Motor neuron (in vitro differentiated cells): Measurements from ENCODE around the gene MAN1B1. TPM values are rescaled to one million over a fixed set of nuclear protein-coding genes. Genes with fewer than 3 reads are reported as not detected.
"Not testable (repeated sequence)": the region's sequence is repeated elsewhere in the genome, so short reads cannot be mapped to it uniquely, and the experiment has no call there.

ENCODE experiments used
- ATAC-seq, 8 experiments: fragments of 200-7000 bp; cut with Tn5 transposase; replicated peaks in 6 of 8; 2 replicates each; pipeline ENCODE4 v1.8.0; 2021; ENCODE audit warnings: mild to moderate bottlenecking in 8 of 8, moderate library complexity in 8 of 8
- H3K27ac ChIP-seq, 2 donors: fragments of 250-450 bp; sonication (Bioruptor Pico); 2 replicates each; pipeline ENCODE4 v1.9.0; 2021; ENCODE audit warnings: antibody characterized with exemption in 2 of 2, mild to moderate bottlenecking in 2 of 2, moderate library complexity in 1 of 2
- H3K4me1 ChIP-seq, 2 donors: fragments of 250-450 bp; sonication (Bioruptor Pico); replicated peaks in 1 of 2; 2 replicates each; pipeline ENCODE4 v1.6.1; 2021; ENCODE audit warnings: antibody characterized with exemption in 2 of 2, mild to moderate bottlenecking in 2 of 2, moderate library complexity in 1 of 2
- H3K4me3 ChIP-seq, 5 donors: fragments of 250-450 bp; sonication (Bioruptor Pico); 2 replicates each; pipeline ENCODE4 v1.9.0; 2021; ENCODE audit warnings: antibody characterized with exemption in 5 of 5, mild to moderate bottlenecking in 5 of 5, moderate library complexity in 4 of 5
- WGBS, 10 experiments: fragments of 450-650 bp; shearing (Covaris generic); methylation state at CpG; one replicate each; pipeline ENCODE4 v1.0.0; 2022; 5-methylcytosine and 5-hydroxymethylcytosine counted together
- in situ Hi-C, 9 experiments: fragments of 400-800 bp; cut with MboI; loops; one replicate each; pipeline ENCODE4 v1.15.0; 2021; ENCODE audit warnings: low sequenced_read_pairs in 9 of 9, low pct_unique_long_range_greater_than_20kb in 2 of 9; ENCODE audit not compliant: unreplicated experiment in 9 of 9
- total RNA-seq, 8 experiments: library from RNA; unstranded; fragments of 300-600 nt; gene quantifications; 2 replicates each; pipeline versions ENCODE4 v1.2.3 to v1.2.4, GENCODE V29; 2022

Gene MAN1B1
- total RNA-seq, 8 experiments from 2014 or later: 28.6 to 89.3 (median 50.3) TPM

DNA sequence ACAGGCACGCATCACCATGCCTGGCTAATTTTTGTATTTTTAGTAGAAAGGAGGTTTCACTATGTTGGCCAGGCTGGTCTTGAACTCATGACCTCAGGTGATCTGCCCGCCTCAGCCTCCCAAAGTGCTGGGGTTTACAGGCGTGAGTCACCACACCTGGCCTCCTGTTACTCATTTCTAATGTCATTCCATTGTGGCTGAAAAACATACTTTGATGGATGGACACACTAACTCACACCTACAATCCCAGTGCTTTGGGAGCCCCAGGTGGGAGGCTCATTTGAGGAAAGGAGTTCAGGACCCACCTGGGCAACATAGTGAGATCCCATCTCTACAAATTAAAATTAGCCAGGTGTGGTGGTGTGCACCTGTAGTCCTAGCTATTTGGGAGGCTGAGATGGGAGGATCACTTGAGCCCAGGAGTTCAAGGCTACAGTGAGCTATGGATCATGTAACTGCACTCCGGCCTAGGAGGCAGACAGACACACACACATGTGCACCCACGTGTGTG lies 37.2 kb downstream of the MAN1B1 start:
- H3K27ac ChIP-seq, ATAC-seq, H3K4me3 ChIP-seq: not testable (repeated sequence)
- in situ Hi-C loops: loop anchor here in 1 of 9 experiments (25.0 kb wide), 1 partner anchor 113 kb away; the partner anchor contains the start of genes CYSRT1, RNF224, SLC34A3 and TUBB4B
- 67 to 100% (median 92%) methylated on average over 1 to 4 of the region's 5 CpGs; no CpG with 5 or more reads in 1 of the 10 experiments for WGBS, 10 experiments
- H3K4me1 ChIP-seq: peaks cover 9 to 15% of the 10 kb centered on the region in 2 donors

DNA sequence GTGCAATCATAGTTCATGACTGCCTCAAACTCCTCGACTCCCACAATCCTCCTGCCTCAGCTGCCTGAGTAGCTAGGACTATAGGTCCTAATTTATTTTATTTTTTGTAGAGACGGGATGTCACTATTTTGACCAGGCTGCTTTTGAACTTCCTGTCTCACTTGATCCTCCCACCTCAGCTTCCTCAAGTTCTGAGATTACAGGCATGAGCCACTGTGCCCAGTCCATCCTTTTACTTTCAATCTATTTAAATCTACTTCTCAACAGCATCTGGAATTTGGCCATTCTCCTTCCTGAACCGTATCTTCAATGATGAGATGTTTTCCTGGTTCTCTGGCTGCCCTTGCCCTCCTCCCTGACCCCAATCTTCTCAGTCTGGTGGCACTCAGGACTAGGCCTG lies 40.0 kb downstream of the MAN1B1 start:
- in situ Hi-C loops: no loop called here
- Histone ChIP-seq H3K27ac (no peak overlapping the region), H3K4me3 (no peak overlapping the region), H3K4me1 (peaks cover 12 to 17% of the 10 kb centered on the region in 2 donors)
- 60 to 100% (median 80%) methylated on average over 1 to 3 of the region's 3 CpGs; no CpG with 5 or more reads in 4 of the 10 experiments for WGBS, 10 experiments
- no peak for ATAC-seq

DNA sequence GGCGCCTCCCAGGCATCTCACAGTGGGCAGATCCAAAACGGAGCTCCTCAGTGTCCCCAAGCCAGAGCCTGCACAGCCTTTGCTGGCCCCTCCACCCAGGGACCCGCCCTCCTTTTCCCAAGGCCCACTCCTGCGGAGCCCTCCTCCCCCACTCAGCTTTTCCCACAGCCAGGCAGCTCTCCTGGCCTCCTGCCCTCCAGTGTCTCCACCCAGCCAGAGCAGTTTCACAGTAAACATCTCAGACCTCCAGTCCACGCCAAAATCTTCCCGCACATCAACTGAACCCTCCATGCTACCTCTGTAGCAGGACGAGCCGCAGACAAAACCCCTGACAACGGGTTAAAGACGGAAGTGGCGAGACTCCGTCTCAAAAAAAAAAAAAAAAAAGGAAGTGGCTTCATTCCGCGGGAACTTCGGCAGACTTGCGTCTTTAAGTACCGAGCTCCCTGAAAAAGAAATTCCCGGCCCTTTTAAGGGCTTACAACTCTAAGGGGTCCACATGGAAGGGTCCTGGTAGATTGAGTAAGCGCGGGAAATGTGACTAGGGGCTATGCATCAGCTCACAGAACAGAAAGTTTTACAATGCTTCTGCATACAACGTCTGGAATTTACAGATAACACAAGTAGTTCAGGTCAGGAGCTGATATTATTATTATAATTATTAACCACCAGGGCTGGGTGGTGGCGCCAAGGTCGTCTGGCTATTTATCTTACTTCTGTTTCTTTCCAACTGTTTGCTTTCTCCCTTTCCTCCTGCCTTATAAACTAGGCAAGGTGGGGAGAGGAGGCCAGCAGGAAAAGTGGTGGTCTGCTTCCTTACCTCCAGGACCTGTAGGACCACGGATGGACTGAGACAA lies 40.7 kb downstream of the MAN1B1 start:
- no peak overlapping the region for H3K27ac ChIP-seq
- no peak overlapping the region for H3K4me3 ChIP-seq
- peaks cover 10 to 12% of the 10 kb centered on the region in 2 donors for H3K4me1 ChIP-seq
- WGBS, 10 experiments: 33 to 83% (median 66%) methylated on average over 1 to 19 of the region's 24 CpGs
- no peak for ATAC-seq
- in situ Hi-C loops: no loop called here

- Histone ChIP-seq H3K4me1 (peaks cover 10 to 12% of the 10 kb centered on the region in 2 donors), H3K27ac (no peak overlapping the region), H3K4me3 (peak overlapping the region; percentile 68 to 96 (median 72))
- in situ Hi-C loops: no loop called here
- no peak for ATAC-seq
- 48 to 89% (median 76%) methylated on average over 1 to 11 of the region's 19 CpGs for WGBS, 10 experiments
These were observed 41.5 kb downstream of the MAN1B1 start for GRCh38 chr9:137128158-137128861.

- Histone ChIP-seq H3K4me1 (peaks cover 10 to 12% of the 10 kb centered on the region in 2 donors), H3K27ac (peak overlapping the region; percentile 63 to 84), H3K4me3 (peak overlapping the region; percentile 68 to 96 (median 72))
- in situ Hi-C loops: no loop called here
- WGBS, 10 experiments: 0 to 80% (median 32%) methylated on average over 1 to 27 of the region's 37 CpGs; no CpG with 5 or more reads in 2 of the 10 experiments
- ATAC-seq: peak in 1 of 8 experiments; percentile 3
These were observed 42.2 kb downstream of the MAN1B1 start for GRCh38 chr9:137128862-137129455.

DNA sequence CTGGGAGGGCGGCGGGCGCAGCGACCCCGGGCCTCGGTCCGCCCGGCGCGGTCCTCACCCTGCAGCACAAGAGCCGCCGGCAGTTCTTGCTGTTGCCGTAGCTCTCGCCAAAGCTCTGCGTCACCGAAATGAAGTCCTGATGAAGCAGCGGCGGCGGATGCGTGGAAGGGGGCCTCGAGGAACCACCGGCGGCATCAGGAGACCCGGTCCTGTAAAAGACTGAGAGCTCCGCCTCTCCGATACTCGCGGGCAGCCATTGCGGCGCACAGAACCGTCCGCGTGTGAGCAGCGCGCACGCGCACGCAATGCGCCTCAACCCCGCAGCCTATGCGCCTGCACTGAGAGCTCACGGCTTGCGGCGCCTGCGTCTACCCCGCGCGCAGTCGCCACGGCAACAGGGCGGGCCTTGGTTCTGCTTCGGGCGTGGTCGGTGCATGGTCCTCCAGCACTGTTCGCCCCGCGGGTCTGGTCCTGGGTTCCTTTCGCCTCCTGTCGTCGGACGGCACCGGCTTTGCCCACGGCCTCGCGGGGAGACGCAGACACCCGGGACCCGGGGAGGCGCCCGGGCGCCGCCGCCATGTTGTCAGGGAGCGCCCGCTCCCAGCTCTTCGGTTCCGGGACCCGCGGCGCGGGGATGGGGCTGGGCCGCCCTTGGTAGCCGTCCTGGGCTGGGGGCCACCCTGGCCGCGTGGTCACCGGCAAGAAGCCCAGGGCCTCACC lies 42.8 kb downstream of the MAN1B1 start:
- ATAC-seq: peak; percentile 95 to 99 (median 97)
- in situ Hi-C loops: no loop called here
- H3K4me3 ChIP-seq: peak overlapping the region; percentile 68 to 96 (median 72)
- H3K4me1 ChIP-seq: peaks cover 10 to 12% of the 10 kb centered on the region in 2 donors
- peak overlapping the region; percentile 63 to 84 for H3K27ac ChIP-seq
- 0 to 1% (median 0%) methylated on average over 2 to 29 of the region's 86 CpGs; no CpG with 5 or more reads in 6 of the 10 experiments for WGBS, 10 experiments

DNA sequence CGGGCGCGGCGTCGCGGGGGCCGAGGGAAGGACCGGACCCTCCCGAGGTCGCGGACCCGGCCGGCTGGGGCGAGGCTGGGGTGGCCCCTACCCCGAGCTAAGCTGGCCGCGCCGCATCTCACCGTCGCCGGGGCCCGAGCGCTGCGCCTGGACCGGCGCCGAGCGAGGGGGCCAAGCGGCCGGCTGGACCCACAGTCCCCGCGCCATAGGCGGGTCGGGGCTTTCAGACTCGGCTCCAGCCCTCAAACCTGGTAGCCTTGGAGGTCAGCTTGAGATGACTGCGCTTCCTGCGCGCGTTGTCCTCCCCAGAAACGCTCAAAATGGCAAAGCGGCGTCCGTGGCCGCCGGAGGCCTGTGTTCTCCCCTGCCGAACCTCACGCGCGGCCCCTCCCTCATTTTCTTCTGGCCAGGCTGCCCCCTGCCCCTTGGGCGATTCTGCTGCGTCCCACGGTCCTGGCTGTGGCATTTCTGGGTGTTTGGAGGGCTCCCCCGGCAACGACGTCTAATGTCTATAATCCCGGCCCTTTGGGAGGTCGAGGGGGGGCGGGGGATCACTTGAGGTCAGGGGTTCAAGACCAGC lies 43.5 kb downstream of the MAN1B1 start:
- peaks cover 10 to 12% of the 10 kb centered on the region in 2 donors for H3K4me1 ChIP-seq
- ATAC-seq: peak in 2 of 8 experiments; percentile 12 to 16
- peak overlapping the region; percentile 63 to 84 for H3K27ac ChIP-seq
- in situ Hi-C loops: no loop called here
- WGBS, 10 experiments: 2 to 5% (median 2%) methylated on average over 11 to 21 of the region's 58 CpGs; no CpG with 5 or more reads in 7 of the 10 experiments
- H3K4me3 ChIP-seq: peak overlapping the region; percentile 68 to 96 (median 72)

GRCh38 chr9:137134191-137134590 lies 47.4 kb downstream of the MAN1B1 start:
- in situ Hi-C loops: no loop called here
- no peak for ATAC-seq
- peaks cover 12 to 13% of the 10 kb centered on the region in 2 donors for H3K4me1 ChIP-seq
- no peak overlapping the region for H3K27ac ChIP-seq
- WGBS, 10 experiments: 17 to 100% (median 72%) methylated on average over 1 to 3 of the region's 4 CpGs; no CpG with 5 or more reads in 1 of the 10 experiments
- no peak overlapping the region for H3K4me3 ChIP-seq

DNA sequence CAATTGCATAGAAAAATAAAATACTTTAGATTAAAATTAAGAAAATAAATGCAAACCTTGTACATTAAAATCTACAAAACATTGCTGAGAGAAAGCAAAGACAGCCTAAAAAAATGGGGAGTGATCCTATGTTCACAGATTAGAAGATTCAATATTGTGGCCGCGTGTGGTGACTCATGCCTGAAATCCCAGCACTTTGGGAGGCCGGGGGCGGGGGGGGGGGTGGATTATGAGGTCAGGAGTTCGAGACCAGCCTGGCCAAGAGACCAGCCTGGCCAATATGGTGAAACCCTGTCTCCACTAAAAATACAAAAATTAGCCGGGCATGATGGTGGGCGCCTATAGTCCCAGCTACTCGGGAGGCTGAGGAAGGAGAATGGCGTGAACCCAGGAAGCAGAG lies 48.4 kb downstream of the MAN1B1 start:
- H3K4me3 ChIP-seq, in situ Hi-C loops, ATAC-seq, H3K27ac ChIP-seq: not testable (repeated sequence)
- H3K4me1 ChIP-seq: peaks cover 13 to 16% of the 10 kb centered on the region in 2 donors
- 38 to 75% (median 58%) methylated on average over 1 to 4 of the region's 9 CpGs; no CpG with 5 or more reads in 5 of the 10 experiments for WGBS, 10 experiments

- ATAC-seq: peak in 3 of 8 experiments; percentile 47 to 86 (median 83)
- peaks cover 10 to 12% of the 10 kb centered on the region in 2 donors for H3K4me1 ChIP-seq
These were observed 49.6 kb downstream of the MAN1B1 start for GRCh38 chr9:137136261-137136880.

GRCh38 chr9:137136881-137137607 lies 50.3 kb downstream of the MAN1B1 start:
- peak in 2 of 8 experiments; percentile 10 to 13 for ATAC-seq
- Histone ChIP-seq H3K4me3 (no peak overlapping the region), H3K4me1 (peaks cover 10 to 12% of the 10 kb centered on the region in 2 donors), H3K27ac (no peak overlapping the region)
- in situ Hi-C loops: no loop called here
- WGBS, 10 experiments: 37 to 71% (median 67%) methylated on average over 1 to 9 of the region's 23 CpGs; no CpG with 5 or more reads in 4 of the 10 experiments

More at GRCh38 chr9:137136261-137136880, 49.6 kb downstream of the MAN1B1 start:
- H3K27ac ChIP-seq: no peak overlapping the region
- no peak overlapping the region for H3K4me3 ChIP-seq
- WGBS, 10 experiments: 12 to 80% (median 67%) methylated on average over 1 to 4 of the region's 27 CpGs; no CpG with 5 or more reads in 7 of the 10 experiments
- in situ Hi-C loops: no loop called here
